ENCODE measurements around the gene FBXL2. TPM values are rescaled to one million over a fixed set of nuclear protein-coding genes. Genes with fewer than 3 reads are reported as not detected.

Gene FBXL2
- total and polyA plus RNA-seq, 2 of the 4 experiments (the other 2 are of a cell fraction), result 15.8 to 21.0 TPM

- Histone ChIP-seq H3K14ac (replicated peaks; ENCODE audit: low read depth, low read length) (no peak overlapping the region), H2AK9ac (replicated peaks; ENCODE audit: low read depth, low read length, poor library complexity) (no peak overlapping the region), H3K23ac (ENCODE audit: low read depth, low read length) (no peak overlapping the region), H3K4me2 (ENCODE audit: low read depth, low read length) (no peak overlapping the region), H4K8ac (ENCODE audit: low read depth in 2 of 2, low read length in 2 of 2) (no peak overlapping the region), H3K56ac (ENCODE audit: extremely low read depth, insufficient read depth, low read length) (no peak overlapping the region), H2BK20ac (ENCODE audit: low read depth, low read length) (no peak overlapping the region), H3K9ac (ENCODE audit: low read depth, low read length) (no peak overlapping the region), H3K27ac (ENCODE audit: insufficient read depth, low read length) (no peak overlapping the region), H2BK15ac (ENCODE audit: low read depth, low read length) (no peak overlapping the region), H3K4me3 (ENCODE audit: insufficient read depth, low read depth, low read length) (no peak overlapping the region), H2AK5ac (ENCODE audit: low read depth, low read length) (no peak overlapping the region), H3K4me1 (ENCODE audit: control insufficient read depth, insufficient read depth, low read length) (peaks cover 6% of the 10 kb centered on the region; the same call in 1 of the 2 replicates), H3K9me1 (ENCODE audit: insufficient read depth, low read length) (peaks cover 3% of the 10 kb centered on the region), H3K79me1 (ENCODE audit: low read depth in 1 of 2, low read length in 2 of 2) (peaks cover 10 to 69% of the 10 kb centered on the region in 2 experiments), H3K18ac (ENCODE audit: low read depth, low read length) (no peak overlapping the region), H2BK120ac (ENCODE audit: low read depth, low read length) (no peak overlapping the region), H3K9me3 (ENCODE audit: control insufficient read depth, insufficient read depth, low read length) (no peaks in the 10 kb centered on the region), H2AFZ (replicated peaks; ENCODE audit: low read length, poor library complexity) (no peak overlapping the region), H3K27me3 (ENCODE audit: control insufficient read depth, insufficient read depth, low read length) (no peaks in the 10 kb centered on the region), H4K91ac (ENCODE audit: insufficient read depth, low read depth, low read length) (no peak overlapping the region), H3K36me3 (ENCODE audit: control insufficient read depth, insufficient read depth, low read length) (peaks cover 16% of the 10 kb centered on the region), H3K4ac (ENCODE audit: low read depth, low read length) (no peak overlapping the region), H4K5ac (ENCODE audit: low read depth, low read length) (no peak overlapping the region), H4K20me1 (ENCODE audit: insufficient read depth, low read length) (peaks cover 50% of the 10 kb centered on the region), H2BK5ac (ENCODE audit: low read depth, low read length, poor library complexity, severe bottlenecking) (no peak overlapping the region)
- WGBS, 2 experiments (ENCODE audit: extremely low coverage in 2 of 2, insufficient read length in 1 of 2), result no CpG with 5 or more reads among the region's 10 CpGs
- CTCF ChIA-PET, result no interaction called here
- BruUV-seq (replicated peaks), result no TSS peak
- POLR2A ChIA-PET (ENCODE audit: unreplicated experiment), result no interaction called here
- dilution Hi-C loops (cut with HindIII; ENCODE audit: low sequenced_read_pairs, unreplicated experiment) (no loop called here), in situ Hi-C loops (cut with MboI; ENCODE audit: low sequenced_read_pairs) (no loop called here), intact Hi-C loops (cut with micrococcal nuclease) (no loop called here)
- DNase-seq, result no peak
- no peak for ATAC-seq (ENCODE audit: low read depth)
- TF ChIP-seq CEBPB (IDR thresholded peaks at IDR 0.05; ENCODE audit: low read depth, low read length) (no peak), MXI1 (IDR thresholded peaks at IDR 0.05; ENCODE audit: borderline replicate concordance, low read depth, low read length) (no peak), MAFK (IDR thresholded peaks at IDR 0.05; ENCODE audit: low read depth, low read length) (no peak), POLR2A (IDR thresholded peaks at IDR 0.05; ENCODE audit: low read depth, low read length) (no peak), RCOR1 (IDR thresholded peaks at IDR 0.05; ENCODE audit: insufficient replicate concordance, low read length) (no peak), RFX5 (IDR thresholded peaks at IDR 0.05; ENCODE audit: low read depth, low read length) (no peak), CTCF (conservative IDR thresholded peaks at IDR 0.05; ENCODE audit: low read depth, low read length) (no peak), BHLHE40 (IDR thresholded peaks at IDR 0.05; ENCODE audit: low read depth, low read length) (no peak), SMC3 (IDR thresholded peaks at IDR 0.05; ENCODE audit: low read depth, low read length) (no peak), MAZ (IDR thresholded peaks at IDR 0.05; ENCODE audit: borderline replicate concordance, low read depth, low read length) (no peak), RAD21 (IDR thresholded peaks at IDR 0.05; ENCODE audit: low read length) (no peak), CHD1 (IDR thresholded peaks at IDR 0.05; ENCODE audit: low read depth, low read length) (no peak), FOS (IDR thresholded peaks at IDR 0.05; ENCODE audit: low read depth, low read length) (no peak), NFE2L2 (IDR thresholded peaks at IDR 0.05; ENCODE audit: low read depth, low read length) (no peak)
- TF ChIP-seq, protein P1, sequence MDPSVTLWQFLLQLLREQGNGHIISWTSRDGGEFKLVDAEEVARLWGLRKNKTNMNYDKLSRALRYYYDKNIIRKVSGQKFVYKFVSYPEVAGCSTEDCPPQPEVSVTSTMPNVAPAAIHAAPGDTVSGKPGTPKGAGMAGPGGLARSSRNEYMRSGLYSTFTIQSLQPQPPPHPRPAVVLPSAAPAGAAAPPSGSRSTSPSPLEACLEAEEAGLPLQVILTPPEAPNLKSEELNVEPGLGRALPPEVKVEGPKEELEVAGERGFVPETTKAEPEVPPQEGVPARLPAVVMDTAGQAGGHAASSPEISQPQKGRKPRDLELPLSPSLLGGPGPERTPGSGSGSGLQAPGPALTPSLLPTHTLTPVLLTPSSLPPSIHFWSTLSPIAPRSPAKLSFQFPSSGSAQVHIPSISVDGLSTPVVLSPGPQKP (IDR thresholded peaks at IDR 0.05; ENCODE audit: borderline replicate concordance, low read depth, low read length), result no peak
Measured at GRCh38 chr3:33424606-33425452, 147.6 kb downstream of the FBXL2 start.
